ENCODE results near the gene CUX1. TPM values are rescaled to one million over a fixed set of nuclear protein-coding genes. Genes with fewer than 3 reads are reported as not detected.

The CUX1 gene
- total RNA-seq, 2 experiments from 2014 or later: 21.1 to 22.4 TPM

GRCh38 chr7:102096706-102097427, 279.4 kb downstream of the CUX1 start:
- H3K9me3 Mint-ChIP-seq: no peaks in the 10 kb centered on the region
- DNase-seq: no peak
- H3K27me3 Mint-ChIP-seq: no peaks in the 10 kb centered on the region
- ChIA-PET CTCF (no interaction called here), POLR2A (no interaction called here)
- no peak overlapping the region for H3K4me3 Mint-ChIP-seq
- no peaks in the 10 kb centered on the region for H3K4me1 Mint-ChIP-seq
- H3K36me3 Mint-ChIP-seq (ENCODE audit: low read depth): no peaks in the 10 kb centered on the region
- H3K27ac Mint-ChIP-seq: no peak overlapping the region

- CTCF ChIA-PET: no interaction called here
- H3K4me3 Mint-ChIP-seq: no peak overlapping the region
- no peak for DNase-seq
- POLR2A ChIA-PET: no interaction called here
- no peaks in the 10 kb centered on the region for H3K27me3 Mint-ChIP-seq
- H3K4me1 Mint-ChIP-seq: no peaks in the 10 kb centered on the region
- no peaks in the 10 kb centered on the region for H3K9me3 Mint-ChIP-seq
- H3K36me3 Mint-ChIP-seq (ENCODE audit: low read depth): no peaks in the 10 kb centered on the region
- H3K27ac Mint-ChIP-seq: no peak overlapping the region
Observed at GRCh38 chr7:102097601-102098161, 280.3 kb downstream of the CUX1 start.

GRCh38 chr7:102098986-102099385, 281.6 kb downstream of the CUX1 start:
- H3K4me3 Mint-ChIP-seq: no peak overlapping the region
- no peaks in the 10 kb centered on the region for H3K36me3 Mint-ChIP-seq (ENCODE audit: low read depth)
- CTCF ChIA-PET: no interaction called here
- H3K4me1 Mint-ChIP-seq: no peaks in the 10 kb centered on the region
- H3K27ac Mint-ChIP-seq: no peak overlapping the region
- no peaks in the 10 kb centered on the region for H3K9me3 Mint-ChIP-seq
- POLR2A ChIA-PET: no interaction called here
- no peaks in the 10 kb centered on the region for H3K27me3 Mint-ChIP-seq
- DNase-seq: no peak

GRCh38 chr7:102099474-102099873, 282.0 kb downstream of the CUX1 start:
- Mint-ChIP-seq H3K9me3 (no peaks in the 10 kb centered on the region), H3K27ac (no peak overlapping the region), H3K4me3 (no peak overlapping the region), H3K4me1 (no peaks in the 10 kb centered on the region), H3K36me3 (ENCODE audit: low read depth) (no peaks in the 10 kb centered on the region), H3K27me3 (no peaks in the 10 kb centered on the region)
- ChIA-PET CTCF (no interaction called here), POLR2A (no interaction called here)
- no peak for DNase-seq

- Mint-ChIP-seq H3K36me3 (ENCODE audit: low read depth) (no peaks in the 10 kb centered on the region), H3K27ac (no peak overlapping the region), H3K27me3 (no peaks in the 10 kb centered on the region), H3K4me1 (no peaks in the 10 kb centered on the region), H3K9me3 (no peaks in the 10 kb centered on the region), H3K4me3 (no peak overlapping the region)
- ChIA-PET POLR2A (no interaction called here), CTCF (no interaction called here)
- no peak for DNase-seq
Observed at GRCh38 chr7:102101111-102101551, 283.7 kb downstream of the CUX1 start.

GRCh38 chr7:102101926-102102325, 284.5 kb downstream of the CUX1 start:
- POLR2A ChIA-PET: no interaction called here
- CTCF ChIA-PET: no interaction called here
- DNase-seq: no peak
- Mint-ChIP-seq H3K36me3 (ENCODE audit: low read depth) (no peaks in the 10 kb centered on the region), H3K9me3 (no peaks in the 10 kb centered on the region), H3K27ac (no peak overlapping the region), H3K4me3 (no peak overlapping the region), H3K27me3 (no peaks in the 10 kb centered on the region), H3K4me1 (no peaks in the 10 kb centered on the region)

- H3K36me3 Mint-ChIP-seq (ENCODE audit: low read depth): no peaks in the 10 kb centered on the region
- no peaks in the 10 kb centered on the region for H3K27me3 Mint-ChIP-seq
- no peak for DNase-seq
- H3K9me3 Mint-ChIP-seq: no peaks in the 10 kb centered on the region
- no peaks in the 10 kb centered on the region for H3K4me1 Mint-ChIP-seq
- H3K4me3 Mint-ChIP-seq: no peak overlapping the region
- no peak overlapping the region for H3K27ac Mint-ChIP-seq
- POLR2A ChIA-PET: no interaction called here
- CTCF ChIA-PET: no interaction called here
Observed at GRCh38 chr7:102103027-102103372, 285.6 kb downstream of the CUX1 start.

- H3K36me3 Mint-ChIP-seq (ENCODE audit: low read depth): no peaks in the 10 kb centered on the region
- no peaks in the 10 kb centered on the region for H3K27me3 Mint-ChIP-seq
- H3K4me1 Mint-ChIP-seq: no peaks in the 10 kb centered on the region
- H3K9me3 Mint-ChIP-seq: no peaks in the 10 kb centered on the region
- ChIA-PET CTCF (no interaction called here), POLR2A (no interaction called here)
- no peak for DNase-seq
- H3K27ac Mint-ChIP-seq: no peak overlapping the region
- H3K4me3 Mint-ChIP-seq: no peak overlapping the region
Observed at GRCh38 chr7:102104245-102104644, 286.8 kb downstream of the CUX1 start.

GRCh38 chr7:102106625-102107024, 289.2 kb downstream of the CUX1 start:
- no peaks in the 10 kb centered on the region for H3K9me3 Mint-ChIP-seq
- no peak for DNase-seq
- H3K4me1 Mint-ChIP-seq: no peaks in the 10 kb centered on the region
- POLR2A ChIA-PET: no interaction called here
- H3K27ac Mint-ChIP-seq: no peak overlapping the region
- CTCF ChIA-PET: interaction anchor here (0.6 kb wide), 1 partner anchor 590 kb away, joined by 3 read pairs; no protein-coding TSS in a partner anchor
- no peaks in the 10 kb centered on the region for H3K36me3 Mint-ChIP-seq (ENCODE audit: low read depth)
- no peak overlapping the region for H3K4me3 Mint-ChIP-seq
- H3K27me3 Mint-ChIP-seq: no peaks in the 10 kb centered on the region

- H3K27ac Mint-ChIP-seq: no peak overlapping the region
- CTCF ChIA-PET: no interaction called here
- H3K4me3 Mint-ChIP-seq: no peak overlapping the region
- DNase-seq: no peak
- no peaks in the 10 kb centered on the region for H3K9me3 Mint-ChIP-seq
- H3K27me3 Mint-ChIP-seq: no peaks in the 10 kb centered on the region
- no peaks in the 10 kb centered on the region for H3K4me1 Mint-ChIP-seq
- no peaks in the 10 kb centered on the region for H3K36me3 Mint-ChIP-seq (ENCODE audit: low read depth)
- POLR2A ChIA-PET: no interaction called here
Observed at GRCh38 chr7:102107474-102108104, 290.2 kb downstream of the CUX1 start.

GRCh38 chr7:102111061-102112041, 293.9 kb downstream of the CUX1 start:
- Mint-ChIP-seq H3K9me3 (no peaks in the 10 kb centered on the region), H3K27ac (no peak overlapping the region)

GRCh38 chr7:102115181-102115580, 297.8 kb downstream of the CUX1 start:
- Mint-ChIP-seq H3K27ac (no peak overlapping the region), H3K4me1 (no peaks in the 10 kb centered on the region), H3K27me3 (no peaks in the 10 kb centered on the region), H3K36me3 (ENCODE audit: low read depth) (no peaks in the 10 kb centered on the region), H3K4me3 (no peak overlapping the region), H3K9me3 (no peaks in the 10 kb centered on the region)
- no peak for DNase-seq
- ChIA-PET POLR2A (no interaction called here), CTCF (no interaction called here)

More at GRCh38 chr7:102111061-102112041, 293.9 kb downstream of the CUX1 start:
- Mint-ChIP-seq H3K4me1 (no peaks in the 10 kb centered on the region), H3K36me3 (ENCODE audit: low read depth) (no peaks in the 10 kb centered on the region), H3K4me3 (no peak overlapping the region), H3K27me3 (no peaks in the 10 kb centered on the region)
- CTCF ChIA-PET: no interaction called here
- POLR2A ChIA-PET: no interaction called here
- DNase-seq: no peak

GRCh38 chr7:102115931-102116330, 298.5 kb downstream of the CUX1 start:
- no peak for DNase-seq
- POLR2A ChIA-PET: no interaction called here
- CTCF ChIA-PET: no interaction called here

More at GRCh38 chr7:102115931-102116330, 298.5 kb downstream of the CUX1 start:
- Mint-ChIP-seq H3K36me3 (ENCODE audit: low read depth) (no peaks in the 10 kb centered on the region), H3K27me3 (no peaks in the 10 kb centered on the region), H3K4me3 (no peak overlapping the region), H3K27ac (no peak overlapping the region), H3K9me3 (no peaks in the 10 kb centered on the region), H3K4me1 (no peaks in the 10 kb centered on the region)
